ENCODE measurements around the gene KLK13. TPM values are rescaled to one million over a fixed set of nuclear protein-coding genes. Genes with fewer than 3 reads are reported as not detected.

KLK13 gene
- total and polyA plus RNA-seq, 7 donors, result 0.58 to 0.60 TPM; not detected in 5

- Histone ChIP-seq H3K9me3 (peaks cover 0 to 8% (median 2%) of the 10 kb centered on the region in 4 donors), H3K4me3 (no peak overlapping the region), H3K27me3 (peaks cover 0 to 9% (median 0%) of the 10 kb centered on the region in 3 donors), H3K36me3 (no peaks in the 10 kb centered on the region), H3K4me1 (no peaks in the 10 kb centered on the region), H3K27ac (no peak overlapping the region)
- WGBS, 2 donors, result 62 to 84% methylated on average over 5 of the region's 5 CpGs
- no peak for DNase-seq
- intact Hi-C loops (cut with DNase I), result no loop called here
- no peak for TF ChIP-seq POLR2A (IDR thresholded peaks at IDR 0.05)
- TF ChIP-seq EP300 (IDR thresholded peaks at IDR 0.05), result no peak
- no peak for TF ChIP-seq POLR2AphosphoS5 (IDR thresholded peaks at IDR 0.05)
- TF ChIP-seq, protein P1, sequence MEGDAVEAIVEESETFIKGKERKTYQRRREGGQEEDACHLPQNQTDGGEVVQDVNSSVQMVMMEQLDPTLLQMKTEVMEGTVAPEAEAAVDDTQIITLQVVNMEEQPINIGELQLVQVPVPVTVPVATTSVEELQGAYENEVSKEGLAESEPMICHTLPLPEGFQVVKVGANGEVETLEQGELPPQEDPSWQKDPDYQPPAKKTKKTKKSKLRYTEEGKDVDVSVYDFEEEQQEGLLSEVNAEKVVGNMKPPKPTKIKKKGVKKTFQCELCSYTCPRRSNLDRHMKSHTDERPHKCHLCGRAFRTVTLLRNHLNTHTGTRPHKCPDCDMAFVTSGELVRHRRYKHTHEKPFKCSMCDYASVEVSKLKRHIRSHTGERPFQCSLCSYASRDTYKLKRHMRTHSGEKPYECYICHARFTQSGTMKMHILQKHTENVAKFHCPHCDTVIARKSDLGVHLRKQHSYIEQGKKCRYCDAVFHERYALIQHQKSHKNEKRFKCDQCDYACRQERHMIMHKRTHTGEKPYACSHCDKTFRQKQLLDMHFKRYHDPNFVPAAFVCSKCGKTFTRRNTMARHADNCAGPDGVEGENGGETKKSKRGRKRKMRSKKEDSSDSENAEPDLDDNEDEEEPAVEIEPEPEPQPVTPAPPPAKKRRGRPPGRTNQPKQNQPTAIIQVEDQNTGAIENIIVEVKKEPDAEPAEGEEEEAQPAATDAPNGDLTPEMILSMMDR (IDR thresholded peaks at IDR 0.05), result no peak
Observed at GRCh38 chr19:51075998-51076397, 11.1 kb upstream of the KLK13 start.

GRCh38 chr19:51071095-51071405, 6.2 kb upstream of the KLK13 start:
- Histone ChIP-seq H3K27ac (no peak overlapping the region), H3K36me3 (no peaks in the 10 kb centered on the region), H3K4me3 (no peak overlapping the region), H3K4me1 (no peaks in the 10 kb centered on the region), H3K9me3 (peaks cover 0 to 8% (median 2%) of the 10 kb centered on the region in 4 donors), H3K27me3 (peaks cover 0 to 10% (median 3%) of the 10 kb centered on the region in 3 donors)
- DNase-seq, result no peak
- intact Hi-C loops (cut with DNase I), result no loop called here
- 45 to 65% methylated on average over 4 of the region's 4 CpGs for WGBS, 2 donors
- TF ChIP-seq, protein P1 (IDR thresholded peaks at IDR 0.05), result no peak
- TF ChIP-seq POLR2A (IDR thresholded peaks at IDR 0.05) (no peak), EP300 (IDR thresholded peaks at IDR 0.05) (no peak), POLR2AphosphoS5 (IDR thresholded peaks at IDR 0.05) (no peak)

DNA sequence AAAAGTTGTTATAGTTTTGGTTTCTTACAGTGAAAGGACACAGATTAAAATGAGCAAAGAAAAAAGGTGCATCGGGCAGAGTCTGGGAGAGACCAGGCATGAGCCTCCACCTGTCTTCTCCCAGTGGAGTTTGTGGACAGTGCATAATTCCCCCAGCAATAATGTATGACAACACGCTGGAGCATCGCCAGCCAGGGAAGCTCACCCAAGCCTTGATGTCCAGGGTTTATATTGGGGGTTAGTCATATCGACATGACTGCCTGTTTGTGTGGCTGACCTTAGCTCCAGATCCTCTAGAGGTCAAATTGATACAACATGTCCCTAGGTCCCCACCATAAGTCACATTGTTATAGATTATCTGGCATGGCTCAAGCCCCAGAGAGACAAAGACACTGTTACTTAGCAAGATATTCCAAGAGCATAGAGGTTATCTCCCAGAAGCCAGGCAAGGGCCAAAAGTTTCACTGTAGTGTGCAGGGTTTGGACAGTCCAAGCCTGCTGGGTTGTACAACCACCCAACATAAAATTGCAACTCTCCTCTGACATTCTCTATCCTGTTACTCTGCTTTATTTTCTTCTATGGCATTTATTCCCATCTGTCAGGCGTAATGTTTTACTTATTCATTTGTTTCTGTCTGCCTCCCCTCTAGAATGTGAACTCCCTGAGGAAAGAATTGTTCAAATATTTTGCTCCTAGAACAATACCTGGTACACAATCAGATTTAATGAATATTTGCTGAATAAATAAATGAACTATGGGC, 5.6 kb upstream of the KLK13 start:
- whole genome bisulfite sequencing, 2 donors, result 78 to 83% methylated on average over 5 of the region's 5 CpGs

DNA sequence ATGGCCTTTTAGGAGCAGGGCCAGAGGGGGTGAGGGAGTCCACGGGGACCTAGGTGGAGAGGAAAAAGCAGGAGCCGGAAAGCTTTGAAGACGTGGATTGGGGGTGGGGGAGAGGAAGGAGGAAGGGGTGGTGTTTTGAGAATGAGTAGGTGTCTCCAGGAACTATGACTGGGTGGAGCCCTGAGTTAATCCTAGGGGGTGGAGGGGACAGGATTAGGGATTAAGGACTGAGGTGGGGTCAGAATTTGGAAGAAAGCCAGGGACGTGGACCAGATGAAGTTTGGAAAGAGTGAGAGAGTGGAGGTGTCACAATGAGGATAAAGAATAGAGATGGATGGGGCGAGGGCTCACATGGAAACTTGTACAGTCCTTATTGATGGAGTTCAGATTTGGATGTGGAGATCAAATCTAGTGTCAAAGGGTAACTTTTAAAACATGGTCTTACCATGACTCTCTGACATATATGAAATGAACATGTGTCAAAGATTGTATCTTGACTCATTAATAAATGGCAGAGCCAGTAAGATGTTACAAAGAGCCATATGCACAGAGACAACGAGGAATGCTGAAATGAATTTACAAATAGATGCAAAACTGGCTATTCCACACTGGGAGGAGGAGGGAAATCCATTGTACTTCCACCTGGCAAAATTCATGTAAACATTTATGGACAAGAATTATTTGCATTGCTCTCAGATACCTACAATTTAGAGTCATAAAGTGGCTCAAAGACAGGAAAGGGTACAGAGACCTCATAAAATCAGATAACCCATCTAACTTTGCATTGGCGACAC, 1.7 kb upstream of the KLK13 start:
- TF ChIP-seq POLR2A (IDR thresholded peaks at IDR 0.05) (no peak), POLR2AphosphoS5 (IDR thresholded peaks at IDR 0.05) (no peak), EP300 (IDR thresholded peaks at IDR 0.05) (no peak)
- TF ChIP-seq, protein P1 (IDR thresholded peaks at IDR 0.05), result no peak
- intact Hi-C loops (cut with DNase I), result no loop called here
- H3K9me3 ChIP-seq, result no peaks in the 10 kb centered on the region
- DNase-seq, result no peak
- H3K27me3 ChIP-seq, result peaks cover 8 to 38% (median 20%) of the 10 kb centered on the region in 3 donors
- H3K27ac ChIP-seq, result no peak overlapping the region
- 44 to 65% methylated on average over 7 of the region's 7 CpGs for WGBS, 2 donors
- H3K4me1 ChIP-seq, result peaks cover 0 to 9% (median 3%) of the 10 kb centered on the region in 4 donors
- no peaks in the 10 kb centered on the region for H3K36me3 ChIP-seq
- H3K4me3 ChIP-seq, result no peak overlapping the region

More for the DNA sequence above, 5.6 kb upstream of the KLK13 start:
- Histone ChIP-seq H3K4me3 (no peak overlapping the region), H3K9me3 (peaks cover 0 to 8% (median 2%) of the 10 kb centered on the region in 4 donors), H3K36me3 (no peaks in the 10 kb centered on the region), H3K4me1 (no peaks in the 10 kb centered on the region), H3K27ac (no peak overlapping the region), H3K27me3 (peaks cover 0 to 15% (median 8%) of the 10 kb centered on the region in 3 donors)
- intact Hi-C loops (cut with DNase I), result no loop called here
- TF ChIP-seq, protein P1 (IDR thresholded peaks at IDR 0.05), result no peak
- TF ChIP-seq POLR2AphosphoS5 (IDR thresholded peaks at IDR 0.05) (no peak), POLR2A (IDR thresholded peaks at IDR 0.05) (no peak), EP300 (IDR thresholded peaks at IDR 0.05) (no peak)
- DNase-seq, result no peak

All from sigmoid colon (tissue), 7 donors.